Brain pericyte (primary cell): ENCODE results near the gene SLAMF9.

ENCODE experiments used
- DNase-seq: peaks from one replicate; pipeline ENCODE4 v3.0.0-alpha.2; 2012; ENCODE audit warnings: low read depth, low spot score

Gene SLAMF9

DNA sequence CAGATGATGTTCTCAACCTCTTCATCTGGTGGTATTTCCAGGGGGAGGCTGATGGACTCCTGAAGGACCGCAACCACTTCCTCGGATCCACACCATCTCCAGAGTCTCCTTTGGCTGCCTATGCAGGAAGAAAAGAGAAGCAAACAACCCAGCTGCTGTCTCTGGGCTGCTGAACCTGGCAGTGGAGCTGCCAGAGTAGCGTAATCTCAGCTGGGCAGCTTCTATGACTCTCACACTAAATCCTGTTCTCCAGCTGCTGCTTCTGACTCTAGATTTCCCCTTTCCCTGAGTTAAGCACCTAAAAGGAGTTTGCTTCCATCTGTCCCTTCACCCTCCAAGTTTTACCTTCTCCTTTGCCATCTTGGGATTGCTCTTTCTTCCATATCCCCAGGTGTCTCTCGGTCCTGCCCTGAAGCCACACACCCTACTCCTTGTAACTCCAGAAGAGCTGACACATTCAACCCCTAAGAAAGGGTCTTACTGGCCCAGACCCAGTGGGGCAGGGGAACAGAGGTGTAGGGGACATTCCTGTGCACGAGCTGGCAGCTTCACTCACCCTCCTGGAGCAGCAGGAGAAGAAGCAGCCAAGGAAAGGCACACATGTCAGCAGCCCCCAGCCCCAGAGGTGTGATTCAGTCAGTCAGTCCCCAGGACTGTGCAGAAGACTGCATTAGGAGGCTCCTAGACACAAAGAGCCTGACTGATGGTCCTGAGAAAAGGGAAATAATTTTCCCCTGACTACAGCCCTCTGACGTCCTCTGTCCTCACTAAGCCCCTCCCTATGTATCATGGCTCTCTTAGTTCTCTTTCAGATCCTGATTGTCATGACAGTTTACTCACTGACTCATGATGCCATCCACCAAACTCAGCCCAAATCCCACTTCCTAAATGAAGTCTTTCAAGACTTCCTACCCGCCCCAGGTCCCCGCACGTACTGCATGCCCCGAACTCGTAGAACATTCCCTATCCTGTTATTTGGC, at the start of gene SLAMF9:
Gene SLAMF9, minus strand, starts transcription at position 702 of the 980 bp plus-strand sequence. Its CDS starts 100 bp downstream, at position 602.
- DNase-seq = no peak

DNA sequence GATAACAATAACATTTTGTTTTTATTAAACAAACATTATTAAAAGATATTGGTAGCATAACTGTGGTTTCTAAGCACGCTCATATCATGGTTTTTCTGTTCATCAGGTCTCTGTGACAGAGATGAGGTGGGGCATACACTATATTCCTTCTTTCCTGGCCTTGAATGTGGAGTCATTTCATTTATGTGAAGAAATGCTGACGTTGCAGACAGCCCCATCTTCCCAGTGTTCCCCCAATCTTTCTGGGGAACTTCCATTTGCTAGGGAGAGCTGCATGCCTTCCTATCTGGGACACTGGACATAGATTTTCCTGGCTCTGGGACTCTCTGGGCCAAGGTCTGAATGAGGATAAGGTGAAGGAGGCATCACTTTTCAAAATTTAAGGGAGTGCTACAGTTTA, 47.4 kb upstream of the SLAMF9 start:
- no peak for DNase-seq

DNA sequence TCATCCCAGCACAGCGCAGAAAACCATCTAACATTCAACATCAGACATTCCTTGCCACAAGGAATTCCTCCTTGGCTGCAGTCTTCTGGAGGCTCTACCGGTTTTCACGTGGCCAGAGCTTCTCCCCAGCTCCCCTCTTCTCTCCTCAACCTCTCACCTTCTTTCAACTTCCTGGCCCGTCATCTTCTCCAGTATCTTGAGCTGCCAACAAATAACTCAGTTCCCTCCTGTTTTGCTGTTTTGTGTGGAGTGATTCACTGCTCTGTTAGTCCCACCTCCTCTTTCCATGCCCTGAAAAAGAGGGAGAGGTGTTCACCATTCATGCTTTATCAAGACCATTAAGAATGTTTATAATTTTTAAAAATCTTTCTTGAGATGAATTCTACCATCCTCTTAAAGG, 45.2 kb upstream of the SLAMF9 start:
- no peak for DNase-seq

DNA sequence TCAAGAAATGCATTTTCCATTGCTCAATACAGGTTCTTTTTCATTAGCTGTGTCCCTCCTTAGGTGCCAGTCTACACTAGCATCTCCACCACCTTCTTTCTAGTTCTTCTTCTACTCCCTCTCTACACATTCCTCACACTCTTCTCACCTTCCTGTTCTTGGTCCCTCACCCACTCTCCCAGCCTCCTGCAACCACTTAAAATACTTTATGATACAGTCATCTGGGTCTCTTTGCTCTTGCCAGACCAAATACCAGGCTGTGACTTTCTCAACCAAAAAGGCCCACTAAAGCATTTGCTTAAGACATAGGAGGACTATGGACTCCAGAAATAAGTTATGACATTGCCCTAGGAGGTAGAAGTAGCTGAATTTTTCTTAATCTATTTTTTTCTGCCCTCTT, 42.6 kb upstream of the SLAMF9 start:
- DNase-seq = no peak

DNA sequence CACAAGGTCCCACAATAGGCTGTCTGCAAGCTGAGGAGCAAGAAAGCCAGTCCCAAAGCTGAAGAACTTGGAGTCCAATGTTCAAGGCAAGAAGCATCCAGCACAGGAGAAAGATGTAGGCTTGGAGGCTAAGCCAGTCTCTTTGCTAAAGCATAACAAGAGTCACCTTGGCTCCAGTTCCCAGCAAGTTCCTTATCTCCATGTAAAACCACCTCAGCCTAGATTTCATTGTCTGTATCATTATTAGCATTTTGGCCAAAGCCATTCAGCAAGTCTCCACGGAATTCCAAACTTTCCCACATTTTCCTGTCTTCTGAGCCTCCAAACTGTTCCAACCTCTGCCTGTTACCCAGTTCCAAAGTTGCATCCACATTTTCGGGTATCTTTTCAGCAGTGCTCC, 40.9 kb upstream of the SLAMF9 start:
- DNase-seq = no peak

DNA sequence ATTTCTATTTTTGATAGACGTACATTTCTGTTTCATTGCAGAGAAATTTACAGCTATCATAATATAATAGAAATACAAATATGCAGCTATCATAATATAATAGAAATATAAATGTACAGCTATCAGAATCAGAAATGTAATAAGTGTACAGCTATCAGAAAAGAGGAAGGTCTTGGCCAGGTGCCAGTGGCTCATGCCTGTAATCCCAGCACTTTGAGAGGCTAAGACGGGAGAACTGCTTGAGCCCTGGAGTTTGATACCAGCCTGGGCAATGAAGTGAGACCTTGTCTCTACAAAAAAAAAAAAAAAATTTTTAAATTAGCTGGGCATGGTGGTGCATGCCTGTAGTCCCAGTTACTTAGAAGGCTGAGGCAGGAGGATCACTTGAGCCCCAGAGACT, 39.9 kb upstream of the SLAMF9 start:
- no peak for DNase-seq

DNA sequence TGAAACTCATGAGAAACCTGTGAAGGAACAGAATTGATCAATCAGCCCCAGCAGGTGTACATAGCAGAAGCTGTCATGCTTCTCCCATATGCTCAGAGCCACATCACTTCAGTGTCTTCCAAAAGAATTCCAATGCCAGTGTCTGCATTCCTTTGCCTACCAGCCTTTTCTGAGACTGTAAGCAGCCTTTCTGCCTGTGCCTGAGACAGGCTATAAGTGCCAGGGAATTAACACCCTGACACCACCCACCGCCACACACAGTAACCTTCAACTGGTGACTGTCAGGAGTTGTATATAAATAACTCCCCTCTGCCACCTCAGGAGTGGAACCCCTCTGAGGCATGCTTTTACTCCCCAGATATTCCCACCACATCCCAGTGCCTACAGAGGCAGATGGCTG, 38.1 kb upstream of the SLAMF9 start:
- no peak for DNase-seq

DNA sequence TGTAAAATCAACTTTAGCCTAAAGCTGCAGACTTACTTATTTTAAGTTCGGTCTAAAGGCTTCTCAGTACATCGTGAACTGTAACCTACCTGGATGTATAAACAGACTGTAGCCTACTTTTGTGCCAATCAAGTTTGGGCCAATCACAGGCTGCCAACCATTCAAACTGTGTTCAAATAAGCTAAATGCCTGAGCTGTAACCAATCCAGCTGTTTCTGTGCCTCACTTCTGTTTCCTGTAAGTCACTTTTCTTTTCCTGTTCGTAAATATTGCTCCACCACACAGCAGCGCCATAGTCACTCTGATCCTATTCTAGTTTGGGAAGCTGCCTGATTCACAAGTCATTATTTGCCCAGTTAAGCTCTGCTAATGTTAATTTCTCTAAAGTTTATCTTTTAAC, 37.5 kb upstream of the SLAMF9 start:
- no peak for DNase-seq

DNA sequence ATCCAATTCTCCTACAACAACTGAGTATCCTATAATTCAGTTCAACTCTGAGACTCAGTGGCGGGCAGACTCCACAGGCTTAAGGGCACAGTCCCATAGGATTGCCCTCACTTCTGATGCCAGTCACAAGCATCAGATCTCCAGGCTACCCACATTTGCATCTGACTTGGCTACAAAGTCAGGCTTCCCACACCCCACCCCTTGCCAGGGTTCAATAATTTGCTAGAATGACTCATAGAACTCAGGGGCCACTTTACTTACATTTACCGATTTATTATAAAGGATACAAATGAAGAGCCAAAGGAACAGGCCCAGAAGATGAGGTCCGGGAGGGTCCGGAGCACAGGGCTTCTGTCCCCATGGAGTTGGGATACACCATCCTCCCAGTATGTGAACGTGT, 36.0 kb upstream of the SLAMF9 start:
- no peak for DNase-seq

DNA sequence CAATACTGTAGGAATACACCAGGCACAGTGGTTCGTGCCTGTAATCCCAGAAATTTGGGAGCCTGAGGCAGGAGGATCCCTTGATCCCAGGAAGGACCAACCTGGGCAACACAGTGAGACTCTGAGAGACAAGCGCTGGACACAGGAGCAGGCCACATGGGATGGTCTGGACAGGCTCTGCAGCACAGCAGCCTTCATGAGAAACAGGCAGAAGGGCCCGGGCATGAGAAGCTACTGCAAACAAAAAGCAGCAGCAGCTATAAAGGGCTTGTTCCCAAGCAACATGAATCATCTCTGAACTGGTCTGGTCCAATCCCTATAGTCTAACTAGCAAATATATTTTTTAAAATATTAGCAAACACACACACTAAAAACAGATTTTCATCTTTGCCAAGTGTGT, 35.5 kb upstream of the SLAMF9 start:
- DNase-seq = no peak

DNA sequence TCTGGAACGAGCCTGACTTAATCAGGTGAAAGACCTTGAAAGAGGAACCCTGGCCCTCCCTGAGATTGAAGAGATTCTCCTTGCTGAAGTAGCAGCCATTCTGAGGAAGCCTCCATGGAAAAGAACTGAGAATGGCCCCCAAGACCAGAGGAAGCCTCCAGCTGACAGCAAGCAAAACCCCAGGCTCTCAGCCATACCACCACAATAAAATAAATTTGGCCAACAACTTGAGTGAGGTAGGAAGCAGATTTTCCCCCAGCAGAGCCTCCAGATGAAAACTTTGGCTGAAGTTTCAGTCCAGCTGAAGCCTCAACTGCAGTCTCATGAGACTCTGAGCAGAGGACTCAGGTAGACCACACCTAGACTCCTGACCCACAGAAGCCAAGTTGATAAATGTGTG, 34.0 kb upstream of the SLAMF9 start:
- no peak for DNase-seq

DNA sequence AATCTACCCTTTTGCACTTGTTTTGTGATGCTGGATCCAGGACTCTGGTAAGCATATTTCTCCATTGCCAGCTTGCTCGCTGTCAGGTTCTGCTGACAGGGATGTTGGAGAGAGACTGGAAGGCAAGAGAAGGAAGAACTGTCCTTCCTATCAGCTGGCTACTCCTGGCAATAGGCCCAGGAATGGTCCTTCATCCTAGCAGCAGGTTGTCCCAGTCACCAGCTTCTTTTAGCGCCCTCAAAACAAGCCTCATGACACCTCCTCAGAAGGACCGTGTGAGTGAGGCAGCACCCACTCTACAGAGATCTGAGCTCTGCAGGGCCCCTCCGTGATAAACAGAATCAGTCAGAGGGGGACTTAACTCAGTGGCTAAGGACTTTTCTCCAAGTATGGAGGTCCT, 33.1 kb upstream of the SLAMF9 start:
- DNase-seq = no peak

DNA sequence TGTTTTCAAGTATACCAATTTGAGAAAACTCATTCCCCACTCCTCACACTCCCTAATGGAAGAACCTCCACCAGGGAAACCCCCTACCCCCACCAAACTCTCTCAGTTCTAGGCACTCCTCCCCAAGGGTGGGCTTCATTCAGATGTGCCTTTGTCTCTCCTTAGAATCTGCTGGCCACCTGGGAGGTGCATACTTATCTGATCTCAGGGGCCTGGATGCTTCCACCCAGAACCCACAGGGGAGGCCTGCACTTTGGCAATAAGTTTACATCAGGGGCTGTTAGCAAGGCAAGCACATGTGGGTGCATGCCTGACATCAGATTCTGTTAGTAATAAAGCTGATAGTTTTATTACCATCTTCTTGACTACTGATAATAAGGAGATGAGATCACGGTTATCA, 32.5 kb upstream of the SLAMF9 start:
- no peak for DNase-seq

DNA sequence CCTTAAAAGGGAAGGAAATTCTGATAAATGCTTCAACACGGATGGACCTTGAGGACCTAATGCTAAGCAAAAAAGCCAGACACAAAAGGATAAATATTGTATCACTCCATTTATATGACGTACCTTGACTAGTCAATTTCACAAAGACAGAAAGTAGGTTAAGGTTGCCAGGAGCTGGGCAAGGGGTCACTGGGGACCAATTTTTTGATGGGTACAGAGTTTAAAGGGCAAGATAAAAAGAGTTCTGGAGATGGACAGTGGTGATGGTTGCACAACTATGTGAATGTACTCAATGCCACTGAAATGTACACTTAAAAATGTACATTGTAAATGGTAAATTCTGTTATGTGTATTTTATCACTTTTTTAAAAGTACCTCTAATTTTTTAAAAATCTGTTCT, 32.1 kb upstream of the SLAMF9 start:
- DNase-seq = no peak

DNA sequence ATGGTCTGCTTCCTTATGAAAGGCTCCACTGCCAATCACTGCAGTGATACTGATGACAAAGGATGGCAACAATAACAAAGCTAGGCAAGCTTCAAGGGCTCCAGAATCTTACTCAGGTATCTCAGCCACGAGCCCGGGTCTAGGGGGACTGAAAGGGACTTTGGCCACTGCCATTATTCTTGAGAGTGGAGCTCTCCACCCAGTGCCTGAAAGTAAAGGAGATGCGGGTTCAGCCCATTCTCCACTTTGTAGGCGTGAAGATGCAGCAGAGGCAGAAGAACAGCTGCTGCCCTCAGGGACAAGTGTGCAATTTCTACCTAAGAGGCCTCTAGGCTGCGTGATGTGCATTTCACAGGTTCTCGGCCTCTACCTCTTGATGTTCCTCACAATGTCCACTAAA, 31.4 kb upstream of the SLAMF9 start:
- DNase-seq = no peak

DNA sequence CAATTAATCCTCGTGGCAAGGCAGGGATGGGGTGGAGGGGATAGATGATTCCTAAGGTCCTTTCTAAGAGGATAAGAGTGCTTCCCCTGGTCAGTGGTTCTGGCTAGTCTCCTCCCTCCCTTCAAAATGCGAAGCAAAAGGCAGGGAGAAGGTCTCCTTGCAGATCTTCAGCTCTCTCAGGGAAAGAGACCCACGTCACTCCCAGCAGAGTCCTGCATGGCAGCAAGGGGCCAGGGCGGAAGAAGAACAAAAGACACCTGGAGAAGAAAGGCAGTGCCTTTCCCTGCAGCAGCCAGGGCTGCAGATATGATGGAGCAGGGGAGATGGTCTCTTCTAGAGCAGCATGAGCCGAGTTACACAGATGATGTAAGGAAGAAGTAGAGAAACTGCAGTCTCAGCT, 29.6 kb upstream of the SLAMF9 start:
- DNase-seq = no peak

DNA sequence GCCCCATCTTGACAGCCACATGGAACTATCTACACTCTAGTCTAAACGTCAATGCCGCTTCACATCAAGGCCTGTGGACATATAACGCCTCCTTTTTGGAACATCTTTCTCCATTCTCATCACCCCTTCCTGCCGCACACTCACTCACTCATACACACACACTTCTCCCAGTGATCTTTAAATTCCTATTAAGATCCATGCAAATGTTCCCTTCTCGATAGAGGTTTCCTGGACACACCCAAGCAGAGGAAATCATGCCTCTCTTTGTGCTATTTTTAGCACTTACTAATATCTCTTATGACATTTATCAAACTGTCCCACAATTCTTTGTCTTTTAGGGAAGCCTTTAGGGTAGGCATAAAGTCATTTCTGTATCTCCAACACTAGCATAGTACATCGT, 28.2 kb upstream of the SLAMF9 start:
- DNase-seq = no peak

DNA sequence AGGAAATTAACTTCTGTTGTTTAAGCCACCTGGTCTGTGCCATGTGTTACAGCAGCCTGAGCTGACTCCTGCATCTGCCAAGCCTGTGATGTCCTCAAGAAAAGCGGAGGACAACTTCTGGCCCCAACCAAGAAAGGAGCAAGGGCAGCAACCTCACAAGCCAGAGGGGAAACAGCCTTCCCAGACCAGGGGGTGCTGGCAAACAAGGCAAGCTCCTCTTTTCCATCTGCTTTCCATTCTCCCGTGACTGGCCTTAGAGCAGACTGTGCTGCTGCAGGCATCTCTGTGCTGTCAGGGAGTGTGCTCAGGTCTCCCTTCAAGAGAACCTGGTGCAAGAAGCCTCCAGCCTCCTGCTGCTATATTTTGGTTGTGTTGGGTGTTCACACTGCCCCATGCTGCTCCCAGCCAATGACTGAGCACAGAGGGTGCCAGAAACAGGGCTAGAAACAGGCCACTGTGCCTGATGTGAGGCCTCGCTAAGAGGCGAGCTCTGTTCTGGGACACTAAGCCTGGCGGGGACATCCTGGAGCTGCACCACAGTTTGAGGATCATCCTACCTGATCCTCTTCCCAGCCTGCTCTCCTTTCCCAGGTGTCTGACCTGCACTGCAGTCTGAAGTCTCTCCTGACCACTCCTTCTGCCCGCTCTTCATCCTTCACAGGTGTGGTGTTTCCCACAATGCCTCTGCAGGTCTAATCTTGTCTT, 27.5 kb upstream of the SLAMF9 start:
- DNase-seq = no peak

DNA sequence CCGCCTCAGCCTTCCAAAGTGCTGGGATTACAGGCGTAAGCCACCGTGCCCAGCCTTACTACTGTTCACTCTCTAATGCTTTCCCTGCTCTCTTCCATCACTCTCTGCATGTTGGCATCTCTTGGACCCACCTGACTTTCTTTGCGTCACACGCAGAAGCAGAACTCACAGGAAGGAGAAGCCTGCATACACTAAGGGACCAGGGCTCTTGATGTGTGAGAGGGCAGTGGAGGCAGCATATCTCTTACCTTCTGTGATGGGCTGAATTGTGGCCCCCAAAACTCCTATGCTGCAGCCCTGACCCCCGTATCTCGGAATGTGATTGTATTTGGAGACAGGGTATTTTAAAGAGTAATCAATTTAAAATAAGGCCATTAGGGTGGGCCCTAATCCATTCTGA, 26.7 kb upstream of the SLAMF9 start:
- no peak for DNase-seq

DNA sequence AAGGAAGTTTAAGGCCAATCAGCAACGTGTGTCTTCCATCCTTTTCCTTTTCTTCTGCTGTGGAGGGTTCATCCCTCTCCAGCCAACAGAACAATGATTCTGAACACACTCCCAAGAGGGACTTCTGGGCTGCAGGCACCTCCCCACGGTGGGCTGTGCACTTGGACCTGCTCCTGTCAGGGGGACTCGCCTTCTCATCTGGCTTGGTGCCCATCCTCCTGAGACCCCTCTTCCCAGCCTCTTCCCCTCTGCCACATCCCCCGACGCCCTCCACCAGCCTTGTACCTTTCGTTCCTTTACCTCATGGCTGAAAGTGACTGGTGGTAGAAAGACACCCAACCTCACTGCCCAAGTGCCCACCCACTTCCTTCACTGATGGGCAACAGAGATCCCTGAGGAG, 26.0 kb upstream of the SLAMF9 start:
- DNase-seq = no peak

DNA sequence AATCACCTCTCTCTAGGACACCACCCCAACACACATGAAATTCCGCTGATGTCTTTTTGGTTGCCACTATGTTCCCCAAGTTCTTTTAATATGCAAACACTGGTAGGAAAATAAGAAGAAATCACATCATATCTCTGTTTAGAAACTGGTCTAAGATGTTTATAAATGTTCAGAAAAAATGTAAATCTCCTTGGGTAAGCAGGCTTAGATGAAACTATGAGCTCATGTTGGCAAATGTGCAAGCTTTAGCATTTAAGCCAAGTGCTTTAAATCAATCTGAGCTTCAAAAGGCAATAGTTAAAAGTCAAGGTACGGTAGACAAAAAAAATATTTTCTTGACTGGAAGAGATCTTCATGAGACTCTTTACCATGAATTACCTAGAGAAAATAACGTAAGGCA, 25.2 kb upstream of the SLAMF9 start:
- DNase-seq = no peak

DNA sequence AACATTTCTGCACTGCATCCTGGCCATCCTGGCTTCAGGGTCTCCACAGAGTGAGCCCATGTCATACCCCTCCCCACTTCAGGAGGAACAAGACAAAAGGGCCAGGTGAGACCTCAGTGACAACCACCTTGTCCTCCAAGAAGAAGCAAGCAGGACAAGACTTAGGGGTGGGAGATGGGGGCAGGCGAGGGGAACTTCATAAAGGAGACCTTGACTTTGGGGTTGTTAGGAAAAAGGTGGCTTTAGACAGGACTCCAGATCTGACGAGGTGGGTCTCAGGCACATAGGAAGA, 24.0 kb upstream of the SLAMF9 start:
- no peak for DNase-seq

DNA sequence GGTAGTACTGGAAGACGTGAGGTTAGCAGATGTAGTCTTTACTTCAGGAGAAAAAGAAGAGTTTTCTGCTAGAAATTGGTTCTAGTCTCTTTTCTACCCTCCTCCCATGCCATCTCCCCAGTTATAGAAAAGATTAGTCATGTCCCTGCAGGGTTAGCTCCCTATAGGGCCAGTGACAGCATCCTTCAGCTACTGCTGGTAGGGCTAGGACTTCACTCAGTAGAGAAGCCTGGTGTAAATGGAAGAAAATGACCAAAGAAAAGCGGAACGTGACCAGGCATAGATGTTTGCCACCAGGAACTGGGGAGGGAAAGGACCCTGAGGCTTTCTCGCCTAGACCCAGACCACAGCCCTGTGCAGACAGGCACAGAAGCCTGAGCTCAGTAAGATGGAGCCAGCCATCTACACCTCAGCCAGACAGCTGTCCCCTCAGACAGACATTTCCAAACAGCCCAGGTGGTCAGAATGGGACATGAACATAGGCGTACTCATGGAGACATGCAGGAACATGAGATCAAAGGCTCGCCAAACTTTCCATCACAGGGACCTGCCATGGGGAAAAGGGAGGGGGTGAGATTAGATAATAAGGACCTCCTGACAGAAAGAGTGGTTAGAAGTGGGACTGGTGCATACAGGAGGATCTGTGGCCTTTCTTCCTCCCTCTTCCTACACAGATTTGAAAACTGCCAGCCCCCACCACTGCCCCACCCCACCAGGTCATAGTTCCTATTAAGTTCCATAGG, 23.5 kb upstream of the SLAMF9 start:
- no peak for DNase-seq
